GM23338 (cell line): ENCODE measurements around the gene MRGPRG. TPM values are rescaled to one million over a fixed set of nuclear protein-coding genes. Genes with fewer than 3 reads are reported as not detected.

Experiments
- ATAC-seq: fragments of 200-7000 bp; cut with Tn5 transposase; 3 replicates; pipeline ENCODE4 v1.9.1; 2020
- DNase-seq: peaks from one replicate; pipeline ENCODE4 v3.0.0-alpha.2; 2015; ENCODE audit warnings: low spot score
- H2AFZ ChIP-seq: fragments of 200-600 bp; sonication (generic); 2 replicates; pipeline ENCODE4 v1.8.0; 2016; ENCODE audit warnings: antibody characterized with exemption, mild to moderate bottlenecking, moderate library complexity
- H3F3A ChIP-seq: fragments of 200-600 bp; sonication (generic); replicated peaks from 2 replicates; pipeline ENCODE4 v1.8.0; 2017; ENCODE audit warnings: antibody characterized with exemption, mixed run types, low read depth
- H3K27ac ChIP-seq: fragments of 200-600 bp; sonication (generic); 2 replicates; pipeline ENCODE4 v1.6.1; 2016; ENCODE audit warnings: low read depth
- H3K27me3 ChIP-seq: fragments of 200-600 bp; sonication (generic); 2 replicates; pipeline ENCODE4 v1.8.0; 2016; ENCODE audit warnings: mild to moderate bottlenecking, mixed run types, moderate library complexity; ENCODE audit not compliant: insufficient read depth
- H3K36me3 ChIP-seq: fragments of 200-600 bp; sonication (generic); 2 replicates; pipeline ENCODE4 v1.8.0; 2016; ENCODE audit warnings: mild to moderate bottlenecking; ENCODE audit not compliant: insufficient read depth
- H3K4me1 ChIP-seq: fragments of 200-600 bp; sonication (generic); 2 replicates; pipeline ENCODE4 v1.8.0; 2016; ENCODE audit warnings: mild to moderate bottlenecking, moderate library complexity; ENCODE audit not compliant: insufficient read depth
- H3K4me2 ChIP-seq: fragments of 200-600 bp; sonication (generic); 2 replicates; pipeline ENCODE4 v1.7.1; 2017; ENCODE audit warnings: mixed run types
- H3K4me3 ChIP-seq: fragments of 200-600 bp; sonication (generic); 2 replicates; pipeline ENCODE4 v1.6.1; 2016; ENCODE audit warnings: mixed run types
- H3K79me2 ChIP-seq: fragments of 200-600 bp; sonication (generic); replicated peaks from 2 replicates; pipeline ENCODE4 v1.8.0; 2017; ENCODE audit warnings: mild to moderate bottlenecking; ENCODE audit not compliant: insufficient read depth
- H3K9me2 ChIP-seq: fragments of 200-600 bp; sonication (generic); 2 replicates; pipeline ENCODE4 v1.8.0; 2017; ENCODE audit not compliant: insufficient read depth
- H4K20me1 ChIP-seq: fragments of 200-600 bp; sonication (generic); replicated peaks from 2 replicates; pipeline ENCODE4 v1.8.0; 2017; ENCODE audit warnings: mild to moderate bottlenecking; ENCODE audit not compliant: insufficient read depth
- H3K27ac Mint-ChIP-seq: 2 replicates; pipeline ENCODE4 v1.8.0; 2020; ENCODE audit warnings: inconsistent platforms, mild to moderate bottlenecking, moderate library complexity, mixed read lengths
- H3K27me3 Mint-ChIP-seq: 3 replicates; pipeline ENCODE4 v1.8.0; 2022; ENCODE audit warnings: low read depth, mild to moderate bottlenecking, moderate library complexity, mixed read lengths, inconsistent platforms; ENCODE audit not compliant: insufficient read depth, poor library complexity
- H3K36me3 Mint-ChIP-seq: 3 replicates; pipeline ENCODE4 v1.8.0; 2021; ENCODE audit warnings: low read depth, mild to moderate bottlenecking, inconsistent platforms, moderate library complexity, mixed read lengths
- H3K4me1 Mint-ChIP-seq: 3 replicates; pipeline ENCODE4 v1.8.0; 2020; ENCODE audit warnings: mild to moderate bottlenecking, inconsistent platforms, mixed read lengths
- H3K4me3 Mint-ChIP-seq: 3 replicates; pipeline ENCODE4 v1.8.0; 2021; ENCODE audit warnings: moderate library complexity, mild to moderate bottlenecking, inconsistent platforms, mixed read lengths
- H3K9me3 Mint-ChIP-seq: 3 replicates; pipeline ENCODE4 v1.8.0; 2020; ENCODE audit warnings: moderate library complexity, mild to moderate bottlenecking, inconsistent platforms, mixed read lengths
- CREB1 ChIP-seq: fragments of 250-450 bp; sonication (Bioruptor Pico); IDR thresholded peaks from 2 replicates; pipeline ENCODE4 v1.5.0; 2020; ENCODE audit warnings: low read depth, mild to moderate bottlenecking, moderate library complexity
- CTCF ChIP-seq, 2 experiments: fragments of 200-600 bp in 1 of 2; sonication (generic) in 1 of 2; conservative IDR thresholded peaks; 2 replicates each; pipeline versions ENCODE4 v1.5.1 to v1.6.1; 2016 to 2017; ENCODE audit warnings: antibody characterized with exemption in 2 of 2, low read depth in 2 of 2, mild to moderate bottlenecking in 2 of 2, moderate library complexity in 1 of 2
- ETS1 ChIP-seq: IDR thresholded peaks from 2 replicates; pipeline ENCODE4 v1.6.1; 2016; ENCODE audit warnings: antibody characterized with exemption
- EZH2 ChIP-seq: fragments of 200-600 bp; sonication (generic); IDR thresholded peaks from one replicate; pipeline ENCODE4 v1.8.0; 2017; ENCODE audit warnings: antibody characterized with exemption, mild to moderate bottlenecking, low read depth; ENCODE audit not compliant: unreplicated experiment
- EZH2phosphoT487 ChIP-seq: fragments of 200-600 bp; sonication (generic); IDR thresholded peaks from one replicate; pipeline ENCODE4 v1.8.1; 2018; ENCODE audit warnings: antibody characterized with exemption; ENCODE audit not compliant: unreplicated experiment
- JUNB ChIP-seq: IDR thresholded peaks from one replicate; pipeline ENCODE4 v1.6.1; 2016; ENCODE audit warnings: antibody characterized with exemption; ENCODE audit not compliant: unreplicated experiment
- NANOG ChIP-seq: IDR thresholded peaks from 2 replicates; pipeline ENCODE4 v1.6.1; 2016; ENCODE audit warnings: antibody characterized with exemption, borderline replicate concordance
- POLR2AphosphoS5 ChIP-seq: IDR thresholded peaks from 2 replicates; pipeline ENCODE4 v1.6.1; 2016; ENCODE audit warnings: antibody characterized with exemption, low read depth
- REST ChIP-seq: IDR thresholded peaks from one replicate; pipeline ENCODE4 v1.6.1; 2018; ENCODE audit warnings: antibody characterized with exemption; ENCODE audit not compliant: unreplicated experiment
- STAT1 ChIP-seq: IDR thresholded peaks from one replicate; pipeline ENCODE4 v1.6.1; 2016; ENCODE audit warnings: antibody characterized with exemption; ENCODE audit not compliant: unreplicated experiment
- ZNF114 ChIP-seq: fragments of 250-450 bp; sonication (Bioruptor Pico); IDR thresholded peaks from 2 replicates; pipeline ENCODE4 v1.5.0; 2020; ENCODE audit warnings: mild to moderate bottlenecking, moderate library complexity
- ZNF331 ChIP-seq: fragments of 250-450 bp; sonication (Bioruptor Pico); IDR thresholded peaks from 2 replicates; pipeline ENCODE4 v1.5.0; 2020; ENCODE audit warnings: low read depth, mild to moderate bottlenecking, moderate library complexity
- ZNF462 ChIP-seq: fragments of 250-450 bp; sonication (Bioruptor Pico); IDR thresholded peaks from 2 replicates; pipeline ENCODE4 v1.5.0; 2020; ENCODE audit warnings: mild to moderate bottlenecking, moderate library complexity
- polyA plus RNA-seq: library from polyadenylated mRNA; unstranded; fragments of >200 nt; fragmentation: Nextera tagmentation; extraction: Ambion mirVana; gene quantifications from 2 replicates; pipeline ENCODE4 v1.2.1, GENCODE V29; 2016
- total RNA-seq: library from RNA; depleted of rRNA; stranded (reverse); fragments of >200 nt; shearing (Covaris generic); gene quantifications from 2 replicates; pipeline ENCODE4 v1.2.3, GENCODE V29; 2014

Gene MRGPRG
- total and polyA plus RNA-seq, 2 experiments from 2014 or later = not detected

GRCh38 chr11:3192511-3193372, 25.9 kb downstream of the MRGPRG start:
- Histone ChIP-seq H4K20me1 (no peaks in the 10 kb centered on the region), H3F3A (0 out of 2 replicates have a peak, but pooled peaks cover 4% of the 10 kb centered on the region), H3K79me2 (no peaks in the 10 kb centered on the region), H3K4me1 (peaks cover 21% of the 10 kb centered on the region), H2AFZ (no peak overlapping the region), H3K36me3 (no peaks in the 10 kb centered on the region), H3K9me2 (0 out of 2 replicates have a peak, but pooled peaks cover 3% of the 10 kb centered on the region), H3K4me3 (no peak overlapping the region), H3K4me2 (no peak overlapping the region), H3K27me3 (no peaks in the 10 kb centered on the region), H3K27ac (no peak overlapping the region)
- DNase-seq (no peak), ATAC-seq (no peak)
- peaks cover 26% of the 10 kb centered on the region for H3K27me3 Mint-ChIP-seq
- H3K9me3 Mint-ChIP-seq = 0 out of 3 replicates have a peak, but pooled peaks cover 3% of the 10 kb centered on the region
- no peaks in the 10 kb centered on the region; the same call in 1 of the 3 replicates for H3K36me3 Mint-ChIP-seq
- no peak overlapping the region for H3K27ac Mint-ChIP-seq
- peaks cover 41% of the 10 kb centered on the region for H3K4me1 Mint-ChIP-seq
- TF ChIP-seq ETS1 (no peak), ZNF114 (CRISPR knock-in tag) (no peak), EZH2phosphoT487 (no peak), REST (no peak), EZH2 (no peak), ZNF462 (CRISPR knock-in tag) (no peak), NANOG (no peak), STAT1 (no peak), CTCF (conservative IDR thresholded peaks at IDR 0.05; ENCODE audit: low read depth in 2 of 2) (no peak), ZNF331 (CRISPR knock-in tag) (no peak), JUNB (no peak), POLR2AphosphoS5 (no peak), CREB1 (no peak)
- H3K4me3 Mint-ChIP-seq = no peak overlapping the region
